HG03097 (cell line): ENCODE measurements around the gene ALPI.

ENCODE experiments used
- ATAC-seq: cut with Tn5 transposase; IDR thresholded peaks from one replicate; pipeline ENCODE4 v1.9.1; 2021; ENCODE audit not compliant: unreplicated experiment, low FRiP score

Gene ALPI

DNA sequence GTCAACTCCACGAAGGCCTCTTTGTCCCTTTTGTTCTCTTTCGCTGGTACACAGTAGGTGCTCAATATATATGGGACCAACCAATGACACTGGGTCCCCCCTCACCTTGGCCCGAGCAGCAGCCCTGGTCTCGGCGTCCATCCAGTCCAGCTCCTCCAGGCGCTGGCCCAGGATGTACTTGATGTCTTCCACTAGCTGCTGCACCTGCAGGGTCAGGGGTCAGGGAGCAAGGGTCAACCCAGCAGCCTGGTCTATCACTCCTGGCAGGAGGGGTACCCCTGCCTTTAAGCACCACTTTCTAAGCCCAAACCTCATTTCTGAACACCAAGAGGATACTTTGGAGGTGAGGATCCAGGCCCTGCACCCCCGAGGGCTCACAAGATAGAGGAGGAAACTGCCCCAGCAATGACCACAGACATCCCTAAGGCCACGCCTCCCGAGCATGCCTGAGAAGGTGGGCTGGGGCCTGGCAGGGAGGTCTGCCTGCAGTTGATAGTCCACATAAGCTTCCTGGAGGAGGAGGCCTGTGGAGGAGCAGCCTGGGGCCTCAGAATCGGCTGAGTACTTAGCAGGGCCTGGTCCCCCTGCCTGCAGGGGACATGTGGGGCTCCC is 27.5 kb downstream of the ALPI start:
- no peak for ATAC-seq

DNA sequence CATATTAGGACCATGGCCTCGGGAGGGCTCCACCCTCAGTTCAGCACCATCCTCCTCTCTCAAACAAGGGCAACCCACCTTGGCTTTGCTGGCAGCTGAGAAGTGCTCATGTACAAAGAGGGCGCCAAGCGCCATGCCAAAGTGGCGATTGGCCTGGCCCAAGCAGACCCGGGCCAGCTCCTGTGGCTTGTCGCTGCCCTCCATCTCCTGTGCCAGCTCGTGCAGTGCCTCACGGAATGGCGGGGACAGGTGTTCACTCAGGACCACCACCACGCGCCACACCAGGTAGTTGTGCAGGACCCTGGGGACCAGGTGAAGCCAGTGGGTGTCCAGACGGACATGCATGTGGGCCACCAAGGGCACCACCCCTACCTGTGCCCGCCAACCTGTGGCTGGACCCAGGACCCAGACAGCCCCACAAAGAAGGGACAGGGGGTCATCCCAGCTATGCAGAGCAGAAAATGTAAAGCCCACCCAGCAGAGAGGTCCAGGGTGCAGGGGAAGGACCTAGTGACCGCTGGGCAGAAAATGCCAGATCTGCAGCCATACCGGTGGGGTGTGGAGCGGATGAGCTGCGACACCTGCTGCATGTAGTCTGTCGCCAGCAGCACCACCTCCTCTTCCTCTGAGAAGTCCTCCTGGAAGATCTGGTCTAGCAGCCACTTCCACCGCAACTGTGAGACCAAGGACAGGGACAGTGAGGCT is 28.1 kb downstream of the ALPI start:
- no peak for ATAC-seq

DNA sequence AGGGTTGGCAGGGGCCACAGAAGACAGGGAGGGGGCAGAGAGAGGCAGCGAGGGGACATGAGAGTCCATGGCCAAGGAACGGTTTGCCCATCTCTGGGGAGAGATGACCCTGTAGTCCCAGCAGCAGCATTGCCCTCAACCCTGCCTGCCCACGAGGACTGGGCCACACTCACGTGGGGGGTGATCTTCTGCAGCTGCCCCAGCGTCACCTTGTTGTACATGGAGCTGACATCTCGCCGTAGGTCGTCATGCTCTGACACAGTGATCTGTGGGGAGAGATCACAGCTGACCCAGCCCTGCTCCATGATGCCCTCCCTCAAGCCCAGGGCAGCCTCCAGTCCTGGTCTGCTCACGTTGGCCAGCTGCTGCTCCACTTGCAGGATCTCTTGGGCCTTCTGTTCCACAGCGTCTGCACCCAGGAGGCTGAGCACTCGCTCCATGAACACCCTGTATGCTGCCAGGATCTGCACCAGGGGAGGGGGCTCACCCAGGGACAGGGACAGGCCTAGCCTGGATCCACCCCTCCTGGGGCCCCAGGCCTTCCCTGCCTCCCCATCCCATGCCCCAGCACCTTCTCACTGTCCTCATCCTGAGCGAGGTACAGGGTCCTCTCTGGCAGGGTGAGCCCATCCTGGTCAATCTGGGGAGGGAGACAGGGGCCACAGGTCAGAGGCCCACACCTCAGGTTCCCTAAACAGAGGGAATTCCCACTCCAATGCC is 28.8 kb downstream of the ALPI start:
- no peak for ATAC-seq

DNA sequence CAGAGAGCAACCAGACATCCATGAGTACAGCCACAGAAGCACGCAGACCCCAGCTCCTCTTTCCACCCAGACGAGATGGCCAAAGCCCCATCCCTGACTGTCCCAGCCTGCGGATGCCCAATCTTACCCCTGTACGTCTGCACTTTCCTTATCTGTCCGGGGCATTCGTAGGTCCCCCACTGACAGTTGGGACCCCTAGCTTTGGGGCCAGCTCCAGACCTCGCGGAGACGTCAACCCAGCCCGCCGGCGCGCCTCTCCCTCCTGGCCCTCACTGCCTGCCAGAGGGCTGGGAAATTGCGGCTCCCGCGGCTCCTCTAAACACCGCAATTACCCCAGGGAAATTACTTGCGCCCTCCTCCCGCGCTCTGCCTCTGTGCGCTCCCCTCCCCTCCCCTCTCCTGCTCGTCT is 29.4 kb downstream of the ALPI start:
- no peak for ATAC-seq

DNA sequence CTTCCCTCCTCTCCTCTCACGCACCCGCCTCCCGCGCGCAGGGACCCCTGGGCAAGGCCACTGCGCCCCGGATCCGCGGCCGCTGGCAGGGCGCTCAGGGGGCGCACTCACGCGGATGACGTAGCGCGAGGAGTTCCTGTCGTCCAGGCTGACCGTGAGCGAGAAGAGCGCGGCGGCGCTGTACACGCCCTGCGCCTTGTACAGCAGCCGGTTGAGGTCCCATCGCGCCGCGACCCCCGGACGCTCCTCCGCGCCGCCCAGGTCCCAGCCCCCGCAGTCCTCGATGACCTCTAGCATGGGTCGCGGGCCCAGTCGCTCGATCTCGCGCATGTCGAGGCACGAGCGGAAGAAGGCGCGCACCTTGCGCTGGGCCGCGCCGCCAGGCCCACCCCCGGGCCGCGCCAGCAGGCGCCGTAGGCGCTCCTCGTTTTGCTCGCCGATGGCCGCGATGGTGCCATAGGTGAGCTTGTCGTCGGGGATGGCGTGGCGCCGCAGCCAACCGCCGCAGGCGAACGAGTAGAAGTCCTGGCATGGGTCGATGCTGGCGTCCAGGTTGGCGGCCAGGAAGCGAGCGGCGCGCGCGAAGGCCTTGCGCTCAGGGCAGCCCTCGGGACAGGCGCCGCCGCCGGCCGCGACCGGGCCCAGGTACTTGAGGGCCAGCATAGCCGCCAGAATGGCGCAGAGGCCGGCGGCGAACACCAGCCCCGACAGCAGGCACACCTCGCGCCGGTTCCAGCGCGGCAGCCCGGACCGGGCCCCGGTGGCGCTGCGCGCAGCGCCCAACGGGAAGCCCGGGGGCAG is 30.0 kb downstream of the ALPI start:
- no peak for ATAC-seq

DNA sequence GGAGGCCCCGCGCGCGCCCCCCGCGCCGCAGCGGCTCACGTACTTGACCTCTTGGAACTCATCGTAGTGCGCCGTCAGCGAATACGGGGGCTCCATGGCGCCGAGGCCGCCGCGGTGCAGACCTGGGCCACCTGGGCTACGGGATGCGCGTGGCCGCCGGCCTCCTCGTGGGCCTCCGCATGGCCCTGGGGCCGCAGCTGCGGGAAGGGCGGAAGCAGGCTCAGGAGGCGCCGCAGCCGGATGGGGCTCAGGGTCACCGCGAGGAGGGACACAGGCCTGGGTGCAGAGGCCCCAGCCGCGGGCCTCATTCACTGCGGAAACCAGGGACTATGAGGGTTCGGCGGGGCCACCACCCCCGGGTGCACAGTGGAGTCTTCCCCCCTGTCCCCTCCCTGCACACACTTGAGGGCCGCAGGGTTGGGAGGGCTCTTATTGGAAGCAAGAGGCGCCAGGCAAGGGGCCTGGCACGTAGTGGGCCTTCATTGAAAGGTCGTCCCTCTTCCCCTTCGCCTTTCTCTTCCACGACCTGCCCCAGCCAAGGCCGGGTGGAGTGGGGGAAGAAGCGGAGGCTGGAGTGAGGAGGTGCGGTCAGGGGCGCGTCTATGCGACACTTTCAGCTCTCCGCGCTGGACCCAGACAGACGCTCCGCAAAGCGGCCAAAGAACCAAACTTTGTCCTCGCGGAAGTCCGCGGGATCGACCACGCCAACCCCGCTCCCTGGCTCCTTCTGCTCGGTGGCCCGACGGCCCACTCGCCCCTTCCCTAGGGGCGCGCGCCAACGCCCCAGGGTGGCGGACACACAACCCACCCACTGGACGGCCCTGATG is 30.8 kb downstream of the ALPI start:
- ATAC-seq, result no peak

DNA sequence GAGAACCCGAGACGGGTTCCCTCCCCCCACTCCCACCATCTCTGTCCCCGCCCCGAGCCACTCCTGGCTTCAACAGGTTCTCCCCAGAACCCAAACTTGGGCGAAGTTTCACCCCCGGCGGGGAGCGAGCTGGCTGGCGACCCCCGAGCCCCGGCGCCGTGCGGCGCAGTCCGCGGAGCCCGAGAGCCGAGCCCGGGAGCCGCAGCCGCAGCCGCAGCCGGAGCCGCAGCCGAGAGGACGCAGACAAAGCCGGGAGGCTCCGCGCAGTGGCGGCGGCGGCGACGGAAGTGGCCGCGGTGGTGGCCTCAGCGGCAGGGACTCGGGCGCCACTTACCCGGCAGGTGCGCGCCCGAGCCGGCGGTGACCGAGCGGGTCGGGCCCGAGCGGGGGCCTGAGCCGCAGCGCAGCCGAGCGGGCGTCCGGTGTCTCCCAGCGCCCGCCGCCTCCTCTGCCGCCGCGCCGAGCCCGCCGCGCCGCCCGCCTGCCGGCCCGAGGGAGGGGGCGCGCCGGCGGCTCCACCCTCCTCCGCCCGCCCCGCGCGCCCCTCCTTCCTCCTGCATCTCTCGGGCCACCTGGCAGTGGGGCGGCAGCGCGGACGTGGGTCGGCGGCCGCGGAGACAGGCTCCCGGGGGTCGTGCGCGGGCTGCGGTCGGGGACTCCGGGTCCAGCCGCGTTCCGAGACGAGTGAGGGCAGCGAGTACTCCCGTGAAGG is 31.6 kb downstream of the ALPI start, which contains the start of gene ECEL1:
Gene ECEL1 (minus strand): TSS at position 450 of the 712 bp plus-strand sequence. CDS start 1,181 bp downstream, outside the sequence.
- no peak for ATAC-seq

DNA sequence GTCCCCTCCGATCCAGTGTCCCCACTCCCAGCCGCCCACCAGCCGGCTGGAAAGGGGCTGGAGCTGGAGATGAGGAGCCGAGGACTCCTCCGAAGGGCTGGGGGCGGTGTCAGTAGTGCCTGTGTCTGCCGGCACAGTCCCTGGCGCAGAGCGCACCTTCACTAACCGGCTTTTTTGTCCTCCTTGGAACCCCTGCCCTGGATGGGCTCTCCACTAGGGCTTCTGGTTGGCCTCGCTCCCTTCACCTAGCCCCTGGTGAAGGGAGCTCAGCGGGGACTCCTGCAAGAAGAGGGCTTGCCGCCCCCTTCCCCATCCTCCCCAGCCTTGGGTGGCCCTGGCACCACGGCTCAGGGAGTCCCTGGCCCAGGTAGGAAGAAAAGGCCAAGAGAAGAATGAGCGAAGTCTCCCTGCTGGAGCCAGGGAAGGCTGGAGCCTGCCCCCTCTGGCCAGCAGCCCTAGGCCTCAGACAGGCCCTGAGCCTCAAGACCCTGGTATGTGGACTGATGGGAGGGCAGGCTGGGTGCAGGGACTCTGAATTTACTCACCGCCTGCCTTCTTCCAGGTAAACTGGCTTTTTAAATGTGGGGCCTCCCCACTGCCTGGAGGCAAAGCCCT is 32.3 kb downstream of the ALPI start:
- no peak for ATAC-seq

DNA sequence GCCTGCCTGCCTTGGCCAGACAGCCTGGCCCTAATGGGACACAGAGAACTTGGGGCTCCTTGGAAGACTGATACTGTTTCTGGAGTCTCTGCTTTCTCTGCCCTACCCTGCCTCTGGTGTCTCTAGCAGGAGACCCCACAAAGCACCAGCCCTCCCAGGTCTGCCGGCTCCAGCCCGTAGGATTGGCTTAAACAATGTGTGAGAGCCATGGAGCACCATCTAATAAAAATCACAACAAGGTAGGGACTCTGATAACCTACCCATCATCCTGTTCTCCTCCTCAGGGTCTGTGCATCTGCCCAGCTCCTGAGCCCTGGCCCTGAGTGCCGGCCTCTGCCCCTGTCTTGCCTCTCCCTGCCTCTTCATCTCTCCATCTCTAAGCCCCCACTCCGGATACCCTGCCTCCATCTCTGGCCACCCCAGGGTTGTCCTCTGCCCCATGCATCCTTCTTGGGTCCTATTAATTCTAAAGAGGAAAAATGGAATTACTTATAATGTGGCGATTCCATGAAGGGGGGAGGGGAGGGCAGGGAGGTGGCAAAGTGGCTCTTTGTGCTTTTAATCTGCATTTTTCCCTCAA is 32.9 kb downstream of the ALPI start:
- ATAC-seq, result no peak

DNA sequence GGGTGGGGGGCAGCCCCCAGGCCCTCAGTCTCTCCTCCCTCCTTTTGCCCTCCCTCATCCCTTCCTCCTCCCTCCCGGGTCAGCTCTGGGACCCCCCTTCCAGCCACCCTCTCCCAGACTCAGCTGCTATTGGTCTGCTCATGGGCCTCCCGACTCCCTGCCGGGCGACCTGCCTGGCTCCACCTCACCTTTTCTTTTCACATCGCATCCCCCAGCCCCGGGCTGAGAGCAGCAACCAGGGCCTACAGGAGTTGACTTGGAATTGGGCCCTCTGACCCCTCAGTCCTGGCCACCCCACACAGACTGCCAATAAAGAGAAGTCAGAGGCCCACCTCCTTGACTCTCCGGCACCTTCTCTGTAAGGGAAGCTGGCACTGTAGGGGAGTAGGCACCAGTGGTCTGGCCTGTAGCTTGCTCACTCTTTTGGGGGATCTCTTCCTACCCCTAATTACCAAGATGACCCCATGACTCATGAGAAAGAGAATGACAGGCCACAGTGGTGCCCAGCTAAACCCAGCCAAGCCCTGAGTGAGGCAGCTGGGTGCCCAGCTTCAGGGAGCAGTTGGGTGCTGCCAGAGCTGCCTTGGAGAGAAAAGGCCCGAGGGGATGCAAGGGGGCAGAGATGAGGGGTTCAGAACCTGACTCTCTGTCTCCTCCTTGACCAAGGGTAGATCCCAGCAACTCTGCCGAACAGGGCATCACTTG is 33.7 kb downstream of the ALPI start:
- no peak for ATAC-seq

DNA sequence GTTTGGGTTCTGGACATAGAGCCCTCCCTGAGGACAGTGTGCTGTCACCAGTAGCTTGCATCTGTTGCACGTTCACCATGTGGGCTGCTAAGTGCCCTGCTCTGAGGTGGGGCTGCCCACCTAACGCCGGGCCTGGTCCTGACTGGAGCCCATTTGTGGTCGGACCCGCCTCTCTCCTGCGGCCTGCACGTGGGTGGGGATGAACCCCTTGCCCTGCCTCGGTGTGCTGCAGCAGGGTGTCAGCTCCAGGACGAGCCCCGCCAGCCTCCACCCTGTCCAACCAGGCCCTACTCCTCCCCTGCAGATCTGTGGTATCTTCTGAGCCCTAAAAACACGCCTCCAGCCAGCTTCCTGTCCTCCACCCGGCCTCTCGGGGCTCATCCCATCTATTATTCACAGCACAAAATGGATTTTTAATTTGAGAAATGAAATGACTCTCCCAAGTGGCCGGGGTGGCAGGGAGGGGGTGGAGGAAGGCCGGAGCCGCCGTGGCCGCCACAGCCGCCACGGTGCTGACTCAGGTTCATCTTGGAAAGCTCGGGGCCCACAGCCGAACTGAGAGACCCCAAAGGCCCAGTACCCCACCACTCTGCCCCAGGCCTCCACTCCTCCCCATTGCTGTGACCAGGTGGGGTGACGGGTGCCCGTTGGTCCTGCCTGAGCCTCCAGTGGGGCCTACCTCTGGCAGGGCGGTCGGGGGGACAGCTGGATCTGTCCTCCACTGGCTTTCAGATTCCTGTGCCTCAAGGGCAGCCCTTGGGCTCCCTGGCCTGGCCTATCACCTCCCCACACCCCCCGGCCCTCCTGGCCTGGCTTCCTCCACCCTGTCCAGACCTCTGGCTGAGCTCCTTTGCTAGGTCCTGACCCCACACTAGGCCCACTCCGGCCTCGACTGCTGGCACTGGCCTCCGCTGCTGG is 34.5 kb downstream of the ALPI start:
- ATAC-seq, result no peak

DNA sequence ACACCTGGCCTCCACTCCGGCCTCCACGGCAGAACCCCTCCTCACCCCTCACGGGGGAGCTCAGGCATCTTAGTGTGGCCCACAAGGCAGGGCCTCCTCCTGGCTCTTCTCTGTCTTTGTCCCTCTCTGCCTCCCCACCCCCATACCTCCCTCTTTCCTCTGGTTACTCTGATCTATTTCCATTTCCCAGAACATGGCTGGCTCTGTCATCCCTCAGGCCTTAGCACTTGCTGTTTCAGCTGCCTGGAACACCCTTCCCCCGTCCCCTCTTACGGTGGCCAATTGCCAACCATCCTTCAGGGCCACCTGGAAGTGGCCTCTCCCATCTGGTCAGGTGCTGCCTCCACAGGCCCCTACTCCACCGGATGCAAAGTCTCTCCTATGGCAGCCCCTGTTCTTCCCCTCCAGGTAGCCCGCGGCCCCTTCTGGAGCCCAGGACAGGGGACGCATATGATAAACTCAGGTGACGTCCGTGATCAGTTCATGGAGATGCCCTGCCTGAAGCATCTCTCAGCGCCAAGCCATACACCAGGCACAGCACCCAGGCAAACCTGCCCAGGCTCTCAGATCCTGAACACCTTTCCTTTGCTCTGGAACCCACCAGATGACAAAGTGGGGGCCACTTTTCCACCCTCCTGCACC is 35.3 kb downstream of the ALPI start:
- ATAC-seq, result no peak

DNA sequence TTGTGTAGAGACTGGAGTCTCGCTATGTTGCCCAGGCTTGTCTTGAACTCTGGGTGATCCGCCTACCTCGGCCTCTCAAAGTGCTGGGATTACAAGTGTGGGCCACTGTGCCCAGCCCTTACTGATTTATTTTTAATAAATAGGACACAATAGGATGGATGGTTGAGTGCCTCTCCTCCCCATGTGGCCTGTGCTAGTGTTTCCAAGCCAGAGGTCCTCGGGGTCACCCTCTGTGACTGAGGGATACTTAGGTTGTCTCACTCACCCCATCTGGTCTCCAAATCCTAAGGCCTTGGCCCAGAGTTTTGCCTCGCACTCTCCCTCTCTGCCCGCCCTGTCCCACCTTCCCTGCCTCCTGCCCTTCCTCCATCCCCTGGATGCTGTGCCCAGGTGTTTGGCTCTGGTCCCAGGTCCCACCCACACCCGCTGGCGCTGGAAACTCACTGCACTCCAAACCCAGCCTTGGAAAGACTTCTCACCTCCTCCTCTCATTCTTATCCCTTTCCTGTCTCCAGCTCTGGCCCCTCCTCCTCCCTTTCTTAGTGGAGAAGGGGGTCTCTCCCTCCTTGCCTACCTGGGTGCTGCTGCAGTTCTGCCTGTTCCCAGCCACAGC is 36.4 kb downstream of the ALPI start:
- ATAC-seq, result no peak

DNA sequence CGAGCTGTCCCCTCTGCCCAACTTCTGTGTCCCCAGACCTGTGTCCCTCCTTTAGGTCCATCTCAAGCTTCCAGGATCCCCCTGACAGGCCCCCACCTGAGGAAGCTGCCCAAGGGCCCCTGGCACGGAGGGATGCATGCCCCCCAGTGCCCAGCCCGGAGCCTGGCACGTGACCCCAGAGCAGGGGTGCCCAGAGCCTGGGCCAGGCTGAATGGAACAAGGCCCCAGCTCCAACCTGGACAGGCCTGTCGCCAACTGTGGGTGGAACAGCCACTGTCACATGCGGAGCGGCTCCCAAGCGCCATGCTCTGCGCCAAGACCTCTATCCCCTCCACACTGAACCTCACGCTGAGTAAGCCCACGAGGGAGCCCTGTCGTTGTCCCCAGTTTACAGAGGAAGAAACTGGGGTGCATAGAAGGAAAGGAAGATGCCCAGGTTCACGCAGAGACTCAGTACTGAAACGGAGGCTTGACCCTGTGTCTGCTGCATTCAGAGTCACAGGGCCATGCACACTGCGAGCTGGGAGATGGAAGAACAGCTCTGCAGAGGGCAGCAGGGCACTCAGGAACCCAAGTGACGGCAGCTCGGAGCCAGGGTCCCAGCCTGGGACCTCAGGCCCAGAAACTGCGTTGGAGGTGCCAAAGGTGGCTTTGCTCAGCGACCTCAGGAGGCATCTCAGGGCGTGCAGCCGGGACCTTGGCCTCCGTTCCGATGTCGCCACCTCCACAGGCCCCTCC is 37.2 kb downstream of the ALPI start:
- ATAC-seq, result no peak

DNA sequence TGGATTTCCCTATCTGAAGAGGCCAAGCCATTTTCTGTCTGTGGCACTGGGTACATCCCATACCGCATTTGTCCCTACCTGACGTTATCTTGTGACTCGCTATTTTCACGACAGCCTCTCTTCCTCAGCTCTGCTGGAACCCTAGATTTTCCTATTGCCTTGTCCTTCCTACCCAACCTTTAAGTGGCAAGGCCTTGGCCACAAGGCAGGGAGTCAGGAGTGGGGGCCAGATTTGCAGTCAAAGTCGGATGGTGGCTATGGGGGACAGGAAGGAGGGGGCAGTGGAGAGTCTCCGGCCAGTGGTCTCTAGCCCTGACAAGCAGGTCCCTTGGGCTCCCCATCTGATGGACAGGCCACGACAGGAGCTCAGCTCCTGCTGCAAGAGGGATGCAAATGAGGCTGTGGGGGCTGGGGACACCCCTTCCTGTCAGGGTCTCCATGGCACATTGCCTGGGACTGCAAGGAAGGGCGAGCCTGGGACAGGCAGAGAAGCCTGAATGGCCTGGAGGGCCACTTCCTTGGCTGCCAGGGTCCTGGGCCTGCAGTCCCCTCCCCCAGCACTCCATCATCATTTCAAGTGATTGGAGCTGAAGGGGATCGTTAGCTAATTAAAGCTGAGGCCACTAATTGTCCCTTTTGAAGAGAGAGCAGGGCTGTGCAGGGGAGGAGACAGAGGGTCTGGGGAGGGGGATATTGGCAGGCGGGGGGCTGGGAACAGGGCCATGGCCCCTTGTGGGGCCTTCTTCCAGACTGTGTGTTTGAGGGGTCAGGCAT is 37.9 kb downstream of the ALPI start:
- no peak for ATAC-seq
